SU-DHL-6 (cell line): Measurements from ENCODE around the gene MYMK.

ENCODE experiments used
- H2AFZ ChIP-seq: fragments of 200-600 bp; sonication (generic); 2 replicates; pipeline ENCODE4 v1.6.1; 2014; ENCODE audit warnings: low read depth, mild to moderate bottlenecking, moderate library complexity, mixed read lengths, antibody characterized with exemption, low read length; ENCODE audit not compliant: severe bottlenecking
- H3F3A ChIP-seq: fragments of 200-600 bp; shearing (Covaris generic); 2 replicates; pipeline ENCODE4 v1.6.0; 2016; ENCODE audit warnings: antibody characterized with exemption, mild to moderate bottlenecking; ENCODE audit not compliant: insufficient read depth
- H3K27ac ChIP-seq: fragments of 200-600 bp; sonication (generic); 2 replicates; pipeline ENCODE4 v1.5.1; 2016; ENCODE audit warnings: low read depth, mild to moderate bottlenecking, low read length, moderate library complexity, mixed read lengths
- H3K27me3 ChIP-seq: fragments of 200-600 bp; sonication (generic), shearing (Covaris generic); 2 replicates; pipeline ENCODE4 v1.6.0; 2014; ENCODE audit warnings: mild to moderate bottlenecking, low read length
- H3K36me3 ChIP-seq: fragments of 200-600 bp; sonication (generic); 2 replicates; pipeline ENCODE4 v1.6.1; 2014; ENCODE audit warnings: mild to moderate bottlenecking, low read length, mixed read lengths
- H3K4me2 ChIP-seq: fragments of 300-600, 200-600 bp; shearing (Covaris generic), sonication (generic); 2 replicates; pipeline ENCODE4 v1.6.0; 2014; ENCODE audit warnings: low read length, low read depth, mild to moderate bottlenecking; ENCODE audit not compliant: poor library complexity, severe bottlenecking
- H3K4me3 ChIP-seq: fragments of 200-600 bp; sonication (generic); 2 replicates; pipeline ENCODE4 v1.5.1; 2014; ENCODE audit warnings: antibody characterized with exemption, low read length, mild to moderate bottlenecking, mixed read lengths; ENCODE audit not compliant: insufficient read depth, poor library complexity, severe bottlenecking
- H3K79me2 ChIP-seq: fragments of 200-600 bp; sonication (generic); 2 replicates; pipeline ENCODE4 v1.6.1; 2014; ENCODE audit warnings: mild to moderate bottlenecking, low read length, moderate library complexity; ENCODE audit not compliant: insufficient read depth
- H3K9ac ChIP-seq: fragments of 200-600 bp; sonication (generic); 2 replicates; pipeline ENCODE4 v1.7.0; 2014; ENCODE audit warnings: mild to moderate bottlenecking, low read length
- H3K9me2 ChIP-seq: fragments of 200-600 bp; sonication (generic); replicated peaks from 2 replicates; pipeline ENCODE4 v1.6.1; 2014; ENCODE audit warnings: low read length; ENCODE audit not compliant: insufficient read depth
- H3K9me3 ChIP-seq: fragments of 200-600 bp; sonication (generic); 2 replicates; pipeline ENCODE4 v1.6.1; 2014; ENCODE audit warnings: low read length, mixed read lengths; ENCODE audit not compliant: insufficient read depth
- H4K20me1 ChIP-seq: fragments of 200-600 bp; sonication (generic); 2 replicates; pipeline ENCODE4 v1.6.1; 2014; ENCODE audit warnings: low read depth, mild to moderate bottlenecking, antibody characterized with exemption, low read length, moderate library complexity, mixed read lengths
- EZH2phosphoT487 ChIP-seq: fragments of 200-600 bp; sonication (generic), shearing (Covaris generic); conservative IDR thresholded peaks from 2 replicates; pipeline ENCODE4 v1.6.1; 2018; ENCODE audit warnings: mild to moderate bottlenecking, antibody characterized with exemption, low read length, moderate library complexity, mixed read lengths
- TF ChIP-seq, protein P1 (sequence below): fragments of 200-600 bp; sonication (generic); IDR thresholded peaks from one replicate; pipeline ENCODE4 v1.5.1; 2017; ENCODE audit warnings: antibody characterized with exemption, mild to moderate bottlenecking, low read length, moderate library complexity; ENCODE audit not compliant: insufficient read depth, poor library complexity, severe bottlenecking

MYMK gene

DNA sequence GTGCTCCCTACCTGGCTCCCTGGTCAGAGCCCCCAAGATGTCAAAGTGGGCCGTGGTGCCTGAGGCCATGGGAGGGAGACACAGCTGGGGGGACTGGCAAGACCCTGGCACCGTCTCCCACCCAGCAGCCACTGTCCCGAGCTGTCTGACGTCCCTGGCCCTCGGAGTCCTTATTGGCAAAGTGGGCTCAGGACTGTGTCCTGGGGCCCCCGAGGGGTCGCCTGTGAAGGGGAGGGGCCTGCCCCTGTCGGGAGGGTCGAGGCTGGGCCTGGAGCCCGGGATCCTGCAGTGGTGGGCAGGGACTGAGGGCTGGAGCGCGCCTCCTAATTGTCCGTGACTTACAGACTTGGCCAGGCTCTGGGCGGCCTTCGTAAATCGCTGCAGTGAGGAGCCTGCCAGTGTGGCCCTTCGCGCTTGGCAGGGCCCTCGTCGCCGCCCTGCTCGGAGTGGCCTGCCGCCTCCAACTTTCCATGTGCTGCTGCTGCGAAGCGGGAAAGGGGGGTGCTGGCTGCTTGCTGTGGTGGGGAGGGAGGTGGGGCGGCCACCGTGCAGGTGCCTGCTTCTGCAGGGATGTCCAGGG lies 13.7 kb downstream of the MYMK start:
- H4K20me1 ChIP-seq: no peaks in the 10 kb centered on the region

DNA sequence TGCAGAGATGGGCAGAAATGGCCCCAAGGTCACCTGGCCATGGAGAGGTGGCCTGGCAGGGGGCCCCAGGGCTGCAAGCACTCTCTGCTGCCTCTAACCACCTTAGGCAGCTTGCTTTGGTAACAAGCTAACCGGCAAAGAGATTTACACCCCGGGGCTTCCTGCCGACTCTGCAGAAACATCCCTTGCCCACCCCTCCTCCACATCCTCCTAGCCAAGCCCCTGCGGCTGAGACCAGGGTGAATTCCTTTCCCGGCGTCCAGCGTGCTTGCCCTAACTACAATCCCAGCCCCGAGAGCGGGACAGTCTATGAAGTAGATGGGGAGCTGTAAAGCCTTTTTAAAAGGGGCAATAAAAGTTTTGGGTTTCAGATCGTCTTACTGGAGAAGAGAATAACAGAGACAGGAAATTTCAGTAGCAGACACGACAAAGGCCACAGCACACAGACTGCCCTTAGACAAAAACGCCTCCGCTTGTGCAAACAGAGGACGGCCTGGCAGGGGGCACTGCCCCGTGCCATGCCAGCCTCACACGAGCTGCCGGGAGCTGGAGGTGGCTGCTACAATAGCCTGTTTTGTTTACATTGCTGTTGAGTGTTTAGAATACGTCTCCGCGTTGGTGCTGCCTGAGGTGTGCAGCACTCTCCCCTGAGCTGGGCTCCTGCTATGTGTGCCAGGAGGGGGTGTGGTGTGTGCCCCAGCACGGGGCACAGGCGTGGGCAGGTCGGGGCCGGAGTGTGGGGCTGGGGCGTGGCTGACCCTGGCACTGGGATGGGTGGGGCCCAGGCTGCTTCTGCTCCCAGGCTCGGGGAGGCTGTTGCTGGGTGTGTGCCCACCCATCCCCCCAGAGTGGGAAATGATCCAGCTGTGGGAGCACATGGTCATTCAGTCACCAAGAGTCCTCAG lies 15.3 kb downstream of the MYMK start:
- Histone ChIP-seq H3K27me3 (no peaks in the 10 kb centered on the region), H3K4me2 (no peak overlapping the region), H3K9me2 (no peaks in the 10 kb centered on the region), H2AFZ (no peak overlapping the region), H3K9ac (no peak overlapping the region), H3K36me3 (no peaks in the 10 kb centered on the region), H3K9me3 (no peaks in the 10 kb centered on the region), H3K27ac (no peak overlapping the region), H3F3A (no peaks in the 10 kb centered on the region), H4K20me1 (no peaks in the 10 kb centered on the region), H3K4me3 (no peak overlapping the region), H3K79me2 (no peaks in the 10 kb centered on the region)
- TF ChIP-seq EZH2phosphoT487: no peak
- TF ChIP-seq, protein P1, sequence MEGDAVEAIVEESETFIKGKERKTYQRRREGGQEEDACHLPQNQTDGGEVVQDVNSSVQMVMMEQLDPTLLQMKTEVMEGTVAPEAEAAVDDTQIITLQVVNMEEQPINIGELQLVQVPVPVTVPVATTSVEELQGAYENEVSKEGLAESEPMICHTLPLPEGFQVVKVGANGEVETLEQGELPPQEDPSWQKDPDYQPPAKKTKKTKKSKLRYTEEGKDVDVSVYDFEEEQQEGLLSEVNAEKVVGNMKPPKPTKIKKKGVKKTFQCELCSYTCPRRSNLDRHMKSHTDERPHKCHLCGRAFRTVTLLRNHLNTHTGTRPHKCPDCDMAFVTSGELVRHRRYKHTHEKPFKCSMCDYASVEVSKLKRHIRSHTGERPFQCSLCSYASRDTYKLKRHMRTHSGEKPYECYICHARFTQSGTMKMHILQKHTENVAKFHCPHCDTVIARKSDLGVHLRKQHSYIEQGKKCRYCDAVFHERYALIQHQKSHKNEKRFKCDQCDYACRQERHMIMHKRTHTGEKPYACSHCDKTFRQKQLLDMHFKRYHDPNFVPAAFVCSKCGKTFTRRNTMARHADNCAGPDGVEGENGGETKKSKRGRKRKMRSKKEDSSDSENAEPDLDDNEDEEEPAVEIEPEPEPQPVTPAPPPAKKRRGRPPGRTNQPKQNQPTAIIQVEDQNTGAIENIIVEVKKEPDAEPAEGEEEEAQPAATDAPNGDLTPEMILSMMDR: no peak

More for the DNA sequence above, 13.7 kb downstream of the MYMK start:
- no peak overlapping the region for H3K4me2 ChIP-seq
- no peaks in the 10 kb centered on the region for H3K36me3 ChIP-seq
- no peaks in the 10 kb centered on the region for H3K79me2 ChIP-seq
- no peak overlapping the region for H3K9ac ChIP-seq
- H3K27ac ChIP-seq: no peak overlapping the region
- no peaks in the 10 kb centered on the region for H3K9me2 ChIP-seq
- H3K4me3 ChIP-seq: no peak overlapping the region
- H3F3A ChIP-seq: no peaks in the 10 kb centered on the region
- TF ChIP-seq, protein P1: no peak
- no peak for TF ChIP-seq EZH2phosphoT487
- H2AFZ ChIP-seq: no peak overlapping the region
- H3K27me3 ChIP-seq: no peaks in the 10 kb centered on the region
- H3K9me3 ChIP-seq: no peaks in the 10 kb centered on the region

DNA sequence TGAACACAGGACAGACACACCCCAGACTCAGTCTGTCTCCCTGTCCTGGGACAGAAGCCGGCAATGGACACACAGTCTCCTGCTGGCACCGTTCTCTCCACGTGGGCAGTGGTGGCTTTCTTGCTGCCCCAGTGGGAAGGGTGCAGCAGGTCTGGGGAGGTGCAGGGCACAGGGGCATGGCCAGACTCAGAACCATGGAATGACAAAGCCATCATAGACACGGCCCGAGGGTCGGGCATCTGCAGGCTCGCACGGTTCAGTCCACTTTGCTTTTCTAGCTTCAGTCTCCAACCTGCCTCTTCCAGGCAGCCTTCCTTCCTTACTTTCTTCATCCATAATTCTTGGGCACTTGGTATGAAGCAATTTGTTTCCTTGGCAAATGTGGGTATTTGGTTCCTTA lies 16.7 kb downstream of the MYMK start:
- H3K4me3 ChIP-seq: no peak overlapping the region
- H3K36me3 ChIP-seq: no peaks in the 10 kb centered on the region
- H3K79me2 ChIP-seq: no peaks in the 10 kb centered on the region
- no peaks in the 10 kb centered on the region for H4K20me1 ChIP-seq
- H3K4me2 ChIP-seq: no peak overlapping the region
- no peaks in the 10 kb centered on the region for H3F3A ChIP-seq
- no peak overlapping the region for H3K27ac ChIP-seq
- H3K9me2 ChIP-seq: no peaks in the 10 kb centered on the region
- TF ChIP-seq EZH2phosphoT487: no peak
- TF ChIP-seq, protein P1: no peak
- H3K27me3 ChIP-seq: no peaks in the 10 kb centered on the region
- no peak overlapping the region for H3K9ac ChIP-seq
- H3K9me3 ChIP-seq: no peaks in the 10 kb centered on the region
- H2AFZ ChIP-seq: no peak overlapping the region
